Measurements from ENCODE around the gene MED13.
"Not testable (repeated sequence)": the region's sequence is repeated elsewhere in the genome, so short reads cannot be mapped to it uniquely, and the experiment has no call there.

Gene MED13

GRCh38 chr17:62090021-62090824, 25.1 kb upstream of the MED13 start:
- no peak for DNase-seq (ENCODE audit: low spot score)

GRCh38 chr17:62089334-62089733, 24.3 kb upstream of the MED13 start:
- no peak for DNase-seq (ENCODE audit: low spot score)

GRCh38 chr17:62086737-62087136, 21.7 kb upstream of the MED13 start:
- no peak for DNase-seq (ENCODE audit: low spot score)

- no peak for DNase-seq (ENCODE audit: low spot score)
Measured at GRCh38 chr17:62085511-62086408, 20.7 kb upstream of the MED13 start.

GRCh38 chr17:62084585-62084984, 19.5 kb upstream of the MED13 start:
- DNase-seq (ENCODE audit: low spot score) = no peak

GRCh38 chr17:62083651-62084050, 18.6 kb upstream of the MED13 start:
- no peak for DNase-seq (ENCODE audit: low spot score)

DNA sequence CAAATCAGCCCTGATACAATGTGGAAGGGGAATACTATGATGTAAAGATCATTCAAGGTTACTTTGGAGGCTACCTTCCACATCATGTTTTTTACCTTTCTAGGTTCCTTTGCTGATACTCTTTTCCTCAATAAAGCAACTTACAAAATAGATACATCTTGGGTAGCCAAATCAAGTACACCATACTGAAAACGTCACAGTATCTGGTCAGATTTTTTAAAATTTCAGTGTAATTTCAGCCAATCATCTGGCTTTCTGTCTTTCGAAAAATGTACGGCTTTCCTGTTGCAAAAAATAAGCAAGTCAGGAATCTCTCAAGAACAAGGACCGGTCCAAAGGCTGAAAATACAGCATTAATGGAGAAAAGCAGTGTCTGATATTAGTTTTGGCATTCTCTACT, 15.6 kb upstream of the MED13 start:
- no peak for DNase-seq (ENCODE audit: low spot score)

DNA sequence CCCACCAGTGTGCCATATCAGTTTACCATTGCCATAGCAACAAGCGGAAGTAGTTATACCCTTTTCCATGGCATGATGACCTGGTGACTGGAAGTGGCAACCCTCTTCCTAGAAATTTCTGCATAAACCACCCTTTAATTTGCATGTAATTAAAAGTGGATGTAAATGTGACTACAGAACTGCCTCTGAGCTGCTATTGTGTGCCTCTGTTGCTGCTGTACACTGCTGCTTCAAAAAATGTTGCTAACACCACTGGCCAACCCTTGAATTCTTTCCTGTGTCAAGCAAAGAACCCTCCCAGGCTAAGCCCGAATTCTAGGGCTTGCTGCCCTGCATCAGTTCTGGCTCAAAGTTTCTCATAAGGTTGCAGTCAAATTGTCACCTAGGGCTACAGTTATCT, 12.9 kb upstream of the MED13 start:
- no peak for DNase-seq (ENCODE audit: low spot score)

- DNase-seq (ENCODE audit: low spot score) = no peak
Measured at GRCh38 chr17:62076864-62077788, 12.0 kb upstream of the MED13 start.

GRCh38 chr17:62075308-62075815, 10.3 kb upstream of the MED13 start:
- DNase-seq (ENCODE audit: low spot score) = no peak

DNA sequence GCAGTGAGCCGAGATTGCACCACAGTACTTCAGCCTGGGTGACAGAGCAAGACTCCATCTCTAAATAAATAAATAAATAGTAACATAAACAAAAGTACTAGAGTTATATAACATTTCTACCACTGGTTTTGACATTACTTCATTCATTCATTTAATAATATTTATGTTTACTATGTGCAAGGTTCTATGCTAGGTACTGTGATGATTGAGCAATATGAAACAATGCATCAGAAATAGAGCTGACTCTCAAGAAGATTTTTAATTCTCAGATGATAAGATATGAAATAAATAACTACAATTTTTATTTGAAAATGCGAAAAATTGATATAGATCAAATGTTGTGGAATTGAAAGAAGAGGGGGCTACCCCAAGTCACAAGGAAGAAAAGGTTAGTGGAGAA, 8.9 kb upstream of the MED13 start:
- DNase-seq (ENCODE audit: low spot score) = no peak

GRCh38 chr17:62072855-62073254, 7.8 kb upstream of the MED13 start:
- DNase-seq (ENCODE audit: low spot score) = not testable (repeated sequence)

DNA sequence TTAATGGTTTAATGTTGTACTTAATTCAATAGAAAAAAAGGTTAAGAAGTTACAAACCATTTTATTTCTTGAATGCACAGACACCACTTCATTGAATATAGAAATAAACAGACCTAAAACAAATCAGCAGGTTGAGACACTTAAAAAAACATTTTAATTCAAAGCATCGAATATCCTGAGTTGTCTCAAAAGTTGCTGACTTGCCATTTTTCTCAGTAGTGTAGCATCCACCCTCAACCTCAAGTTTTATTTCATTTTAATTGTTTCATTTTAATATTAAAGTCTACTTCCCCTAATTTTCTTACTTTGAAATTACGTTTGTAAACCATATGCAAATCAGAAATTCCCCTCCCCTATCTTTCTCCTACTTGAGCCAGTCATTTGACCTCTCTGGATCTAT, 5.8 kb upstream of the MED13 start:
- no peak for DNase-seq (ENCODE audit: low spot score)

GRCh38 chr17:62067165-62068145, 2.4 kb upstream of the MED13 start:
- DNase-seq (ENCODE audit: low spot score) = no peak

GRCh38 chr17:62065611-62066468, 762 bp upstream of the MED13 start:
- DNase-seq (ENCODE audit: low spot score) = peak; percentile 98

DNA sequence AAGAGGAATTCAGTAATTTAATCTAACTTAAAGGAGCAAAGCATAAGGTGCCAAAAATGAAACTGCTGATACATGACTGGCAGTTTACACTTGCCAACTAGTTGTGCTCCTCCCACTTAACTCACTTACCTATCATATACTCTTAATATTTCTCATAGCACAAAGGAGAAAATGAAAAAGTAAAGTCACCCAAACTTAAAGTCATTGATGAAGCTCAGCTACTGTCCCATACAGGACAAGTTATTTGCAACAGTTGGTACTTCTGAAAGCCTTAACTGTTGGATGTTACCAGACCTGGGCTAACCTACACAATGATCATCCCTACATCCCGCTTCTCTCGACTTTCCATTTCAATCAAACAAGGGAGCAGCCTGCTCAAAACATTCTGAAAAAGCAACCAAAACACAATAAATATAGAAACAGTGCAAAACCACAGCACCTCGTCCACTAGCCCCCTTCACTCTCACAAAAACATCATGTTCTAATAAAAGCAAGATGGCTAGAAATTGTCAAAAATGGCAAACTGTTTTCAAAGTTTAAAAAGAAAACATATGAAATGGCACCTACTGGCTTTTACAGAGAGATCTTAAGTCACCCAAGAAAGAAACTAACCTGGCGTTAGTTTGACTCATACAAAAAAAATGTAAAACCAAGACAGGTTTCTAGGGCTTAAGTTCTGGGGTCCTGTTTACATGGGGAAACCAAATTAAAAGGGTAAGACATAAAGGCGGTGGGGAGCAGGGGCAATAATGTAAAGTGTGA, 868 bp downstream of the MED13 start:
- DNase-seq (ENCODE audit: low spot score) = no peak

- DNase-seq (ENCODE audit: low spot score) = no peak
Measured at GRCh38 chr17:62062944-62063343, 2.1 kb downstream of the MED13 start.

GRCh38 chr17:62062302-62062701, 2.8 kb downstream of the MED13 start:
- no peak for DNase-seq (ENCODE audit: low spot score)

DNA sequence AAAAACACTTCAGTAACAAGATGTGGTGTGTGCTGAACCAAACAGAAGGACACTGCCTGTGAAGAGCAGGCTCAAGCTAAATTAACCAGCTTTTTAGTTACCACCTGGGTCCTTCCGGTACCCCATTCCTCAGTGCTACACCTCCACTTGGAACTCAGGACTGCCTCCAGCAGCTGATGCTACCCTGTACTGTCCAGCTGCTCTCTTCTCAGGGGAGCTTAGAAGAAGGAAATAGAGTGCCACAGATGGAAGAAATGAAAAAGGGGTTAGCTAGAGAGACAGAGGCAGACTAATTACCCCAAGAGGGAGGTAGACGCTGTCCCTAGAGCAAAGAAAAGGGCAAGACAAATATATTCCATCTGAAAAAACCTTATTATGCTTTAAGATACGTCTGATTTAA, 5.7 kb downstream of the MED13 start:
- DNase-seq (ENCODE audit: low spot score) = no peak
